Stimulated activated CD8-positive, alpha-beta memory T cell treated with anti-CD3 and anti-CD28 coated beads, Interleukin-4, amount 100 ng/mL, for 1 hour (primary cell): ENCODE results near the gene TFDP2.
"Not testable (repeated sequence)": the region's sequence is repeated elsewhere in the genome, so short reads cannot be mapped to it uniquely, and the experiment has no call there.

Experiments used
- DNase-seq, 2 donors: peaks; one replicate each; pipeline ENCODE4 v3.0.0-alpha.2; 2020; ENCODE audit warnings: low read depth in 2 of 2, low spot score in 1 of 2

The TFDP2 gene

DNA sequence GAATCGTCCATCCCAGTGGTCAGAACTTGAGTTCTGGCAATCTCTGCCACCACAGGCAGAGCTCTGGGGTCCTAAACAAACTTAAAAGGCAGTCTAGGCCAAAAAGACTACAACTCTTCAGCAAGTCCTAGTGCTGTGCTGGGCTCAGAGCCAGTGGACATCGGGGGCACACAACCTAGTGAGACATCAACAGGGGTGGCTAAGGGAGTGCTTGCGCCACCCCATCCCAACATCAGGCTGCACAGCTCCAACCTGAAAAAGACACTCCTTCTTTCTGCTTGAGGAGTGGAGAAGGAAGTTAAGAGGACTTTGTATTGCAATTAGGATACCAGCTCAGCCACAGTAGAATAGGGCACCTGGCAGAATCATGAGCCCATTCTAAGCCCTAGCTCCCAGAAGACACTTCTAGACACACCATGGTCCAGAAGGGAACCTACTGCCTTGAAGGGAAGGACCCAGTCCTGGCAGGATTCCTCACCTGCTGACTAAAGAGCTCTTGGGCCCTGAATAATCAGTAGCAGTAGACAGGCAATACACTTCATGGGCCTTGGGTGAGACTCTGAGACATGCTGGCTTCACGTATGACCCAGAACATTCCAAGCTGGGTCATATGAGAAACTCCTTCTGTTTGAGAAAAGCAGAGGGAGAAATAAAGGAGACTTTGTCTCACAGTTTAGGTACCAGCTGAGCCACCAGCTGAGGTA, 72.0 kb downstream of the TFDP2 start:
- DNase-seq = no peak

DNA sequence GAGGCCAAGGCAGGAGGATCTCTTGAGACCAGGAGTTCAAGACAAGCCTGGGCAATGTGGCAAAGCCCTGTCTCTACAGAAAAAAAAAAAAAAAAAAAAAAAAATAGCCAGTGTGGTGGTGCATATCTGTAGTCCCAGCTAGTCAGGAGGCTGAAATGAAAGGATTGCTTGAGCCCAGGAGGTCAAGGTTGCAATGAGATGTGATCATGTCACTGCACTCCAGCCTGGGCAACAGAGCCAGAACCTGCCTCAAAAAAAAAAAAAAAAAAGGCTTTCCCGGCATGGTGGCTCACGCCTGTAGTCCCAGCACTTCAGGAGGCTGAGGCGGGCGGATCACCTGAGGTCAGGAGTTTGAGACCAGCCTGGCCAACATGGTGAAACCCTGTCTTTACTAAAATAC, 73.7 kb downstream of the TFDP2 start:
- not testable (repeated sequence) for DNase-seq

DNA sequence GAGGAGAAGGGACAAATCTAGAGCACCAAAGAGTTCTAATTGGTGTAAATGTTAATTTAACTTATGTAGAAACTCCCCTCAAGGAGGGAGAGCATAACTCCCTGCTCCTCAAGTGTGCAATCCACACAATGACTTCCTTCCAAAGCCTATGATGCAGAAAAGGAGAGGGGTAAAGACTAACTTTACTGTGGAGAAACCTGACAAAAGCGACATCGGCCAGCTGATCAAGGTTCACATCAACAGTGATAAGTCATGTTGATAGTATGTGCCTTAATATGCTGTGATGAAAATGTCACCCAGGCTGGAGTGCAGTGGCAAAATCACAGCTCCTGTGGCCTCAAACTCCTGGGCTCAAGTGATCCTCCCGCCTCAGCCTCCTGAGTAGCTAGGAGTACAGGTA, 76.5 kb downstream of the TFDP2 start:
- DNase-seq = no peak

DNA sequence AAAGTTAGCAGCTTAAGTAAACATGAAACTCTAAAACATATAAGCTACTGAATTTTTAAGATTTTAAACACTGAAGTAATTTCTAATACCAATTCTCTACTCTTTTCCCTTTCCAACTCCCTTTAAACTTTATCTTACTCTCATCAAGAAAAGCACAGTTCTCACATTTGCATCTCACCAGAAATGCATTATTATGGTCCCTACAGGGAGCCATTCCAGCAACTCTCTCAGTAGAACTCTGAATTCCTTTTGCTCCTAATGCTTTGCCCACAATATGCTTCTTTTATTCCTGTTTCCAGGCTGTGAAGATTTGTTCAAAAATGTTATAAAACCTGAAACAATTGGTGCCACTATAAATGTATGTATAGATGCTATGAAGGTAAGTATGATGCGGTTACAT, 83.4 kb downstream of the TFDP2 start:
- DNase-seq = no peak

DNA sequence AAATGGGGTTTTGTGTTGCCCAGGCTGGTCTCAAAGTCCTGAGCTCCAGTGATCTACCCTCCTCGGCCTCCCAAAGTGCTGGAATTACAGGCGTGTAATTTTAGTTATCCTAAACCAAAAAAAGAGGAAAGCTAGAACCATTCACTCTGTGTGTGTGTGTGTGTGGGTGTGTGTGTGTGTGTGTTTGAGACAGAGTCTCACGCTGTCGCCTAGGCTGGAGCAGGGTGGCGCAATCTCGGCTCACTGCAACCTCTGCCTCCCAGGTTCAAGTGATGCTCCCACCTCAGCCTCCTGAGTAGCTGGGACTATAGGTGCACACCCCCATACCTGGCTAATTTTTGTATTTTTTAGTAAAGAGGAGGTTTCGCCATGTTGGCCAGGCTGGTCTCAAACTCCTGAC, 84.0 kb downstream of the TFDP2 start:
- no peak for DNase-seq

DNA sequence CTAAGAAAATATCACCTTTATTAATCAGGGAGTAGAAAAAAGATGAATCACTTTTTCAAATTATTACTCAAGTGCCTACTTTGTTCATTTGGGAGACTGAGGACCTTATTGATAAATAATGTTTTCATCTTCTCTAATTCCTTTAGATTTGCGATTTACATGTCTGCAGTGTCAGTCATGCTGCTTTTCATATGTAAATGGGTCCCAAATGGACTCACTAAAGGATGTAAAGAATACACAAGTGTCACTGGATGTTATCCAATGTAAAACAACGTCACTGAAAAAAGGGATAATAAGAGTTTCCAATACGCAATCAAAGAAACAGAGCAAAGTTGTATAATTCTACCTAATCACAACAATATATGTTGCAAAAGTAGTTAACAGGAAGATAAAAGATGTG, 84.9 kb downstream of the TFDP2 start:
- no peak for DNase-seq

DNA sequence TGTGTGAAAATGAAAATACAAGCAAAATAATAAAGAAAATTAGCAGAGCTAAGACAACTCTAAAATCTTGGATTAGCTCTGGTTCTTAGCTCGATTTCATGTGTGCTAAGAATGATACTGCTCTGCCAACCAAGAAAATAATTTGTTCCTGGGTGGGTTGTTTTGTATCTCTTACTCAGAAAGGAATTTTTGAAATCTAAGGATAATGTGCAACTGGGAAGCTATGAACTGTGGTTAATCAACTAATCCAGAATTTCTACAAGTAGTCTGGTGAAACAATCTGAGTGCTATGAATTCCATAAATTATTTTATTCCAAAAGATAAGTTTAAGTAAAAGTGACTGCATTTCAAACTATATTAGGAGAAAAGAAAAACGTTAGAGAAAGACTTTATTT, 92.0 kb downstream of the TFDP2 start:
- DNase-seq = no peak

DNA sequence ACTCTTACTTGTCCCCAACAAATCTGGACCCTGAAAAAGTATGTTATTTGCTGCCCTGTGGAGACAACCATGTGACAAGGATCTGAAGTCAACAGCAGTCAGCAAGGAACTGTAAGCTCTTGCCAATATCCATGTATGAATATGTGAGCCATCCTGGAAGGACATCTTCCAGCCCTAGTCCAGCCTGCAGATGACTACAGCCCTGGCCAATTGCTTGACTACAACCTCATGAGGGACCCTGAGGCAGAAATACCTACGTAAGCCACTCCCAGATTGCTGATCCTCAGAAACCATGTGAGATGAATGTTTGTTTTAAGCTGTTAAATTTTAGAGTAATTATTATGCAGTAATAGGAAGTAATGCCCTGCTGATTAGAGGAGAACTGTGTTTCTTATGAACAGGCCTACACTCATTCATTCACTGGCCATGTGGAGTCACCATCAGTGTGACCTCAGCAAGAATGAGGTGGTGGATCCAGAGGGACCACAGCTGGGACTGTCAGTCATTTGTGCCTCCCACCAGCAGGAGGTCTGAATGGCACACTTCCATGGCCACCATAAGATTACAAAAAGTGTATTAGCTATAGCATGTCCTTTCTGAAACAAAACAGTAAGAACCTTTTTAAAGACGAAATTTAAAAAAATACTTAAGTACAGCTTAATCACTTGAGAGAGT, 92.6 kb downstream of the TFDP2 start:
- no peak for DNase-seq

DNA sequence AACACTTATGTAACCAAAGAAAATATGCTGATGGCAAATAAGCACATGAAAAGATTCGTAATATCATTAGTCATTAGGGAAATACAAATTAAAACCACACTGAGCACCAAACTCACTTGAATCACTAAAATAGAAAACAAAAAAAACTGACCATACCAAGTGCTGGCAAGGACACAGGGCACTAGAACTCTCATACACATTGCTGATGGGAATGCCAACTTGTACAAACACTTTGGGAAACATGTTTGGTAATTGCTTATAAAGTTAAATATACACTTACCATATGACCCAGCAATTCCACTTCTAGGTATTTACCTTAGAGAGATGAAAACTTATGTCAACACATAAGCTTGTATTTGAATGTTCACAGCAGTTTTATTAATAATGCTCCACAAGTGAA, 95.5 kb downstream of the TFDP2 start:
- DNase-seq = no peak

DNA sequence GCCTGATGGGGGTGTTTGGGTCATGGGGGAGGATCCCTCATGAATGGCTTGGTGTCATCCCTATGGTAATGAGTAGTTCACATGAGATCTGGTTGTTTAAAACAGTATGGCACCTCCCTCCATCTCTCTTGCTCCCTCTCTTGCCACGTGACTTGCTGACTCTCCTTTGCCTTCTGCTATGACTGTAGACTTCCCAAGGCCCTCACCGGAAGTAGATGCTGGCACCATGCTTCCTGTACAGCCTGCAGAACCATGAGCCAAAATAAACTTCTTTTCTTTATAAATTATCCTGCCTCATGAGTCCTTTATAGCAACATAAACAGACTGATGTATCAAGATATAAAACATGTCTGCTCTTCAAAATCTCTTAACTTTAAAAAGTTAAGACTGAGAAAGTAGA, 96.1 kb downstream of the TFDP2 start:
- DNase-seq = no peak

DNA sequence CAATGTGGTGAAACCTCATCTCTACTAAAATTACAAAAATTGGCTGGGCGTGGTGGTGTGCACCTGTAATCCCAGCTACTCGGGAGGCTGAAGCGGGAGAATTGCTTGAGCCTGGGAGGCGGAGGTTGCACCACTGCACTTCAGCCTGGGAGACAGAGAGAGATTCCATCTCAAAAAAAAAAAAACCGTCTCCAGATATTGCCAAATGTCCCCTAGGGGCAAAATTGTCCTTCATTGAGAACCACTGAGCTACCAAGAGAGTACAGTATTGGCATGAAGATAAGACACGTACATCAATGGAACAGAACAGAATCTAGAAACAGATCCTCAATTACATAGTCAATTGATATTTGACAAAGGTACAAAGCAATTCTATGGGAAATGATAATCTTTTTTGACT, 98.0 kb downstream of the TFDP2 start:
- no peak for DNase-seq

DNA sequence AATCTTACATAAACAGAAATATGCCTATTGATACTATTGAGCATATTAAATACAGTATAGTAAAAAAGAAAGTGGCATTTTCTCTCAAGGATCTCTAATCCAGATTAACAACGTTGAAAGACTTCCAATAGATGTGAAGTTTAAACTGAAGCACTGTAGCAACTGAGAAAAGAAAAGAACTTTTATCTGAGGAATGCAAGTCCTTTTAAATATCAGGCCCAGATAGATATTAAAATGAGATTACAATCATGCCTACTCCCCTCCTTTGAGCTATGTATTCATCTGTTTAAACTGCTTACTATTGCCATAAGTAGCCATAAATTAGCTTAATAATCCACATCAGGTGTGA, 102.3 kb downstream of the TFDP2 start:
- DNase-seq = no peak

DNA sequence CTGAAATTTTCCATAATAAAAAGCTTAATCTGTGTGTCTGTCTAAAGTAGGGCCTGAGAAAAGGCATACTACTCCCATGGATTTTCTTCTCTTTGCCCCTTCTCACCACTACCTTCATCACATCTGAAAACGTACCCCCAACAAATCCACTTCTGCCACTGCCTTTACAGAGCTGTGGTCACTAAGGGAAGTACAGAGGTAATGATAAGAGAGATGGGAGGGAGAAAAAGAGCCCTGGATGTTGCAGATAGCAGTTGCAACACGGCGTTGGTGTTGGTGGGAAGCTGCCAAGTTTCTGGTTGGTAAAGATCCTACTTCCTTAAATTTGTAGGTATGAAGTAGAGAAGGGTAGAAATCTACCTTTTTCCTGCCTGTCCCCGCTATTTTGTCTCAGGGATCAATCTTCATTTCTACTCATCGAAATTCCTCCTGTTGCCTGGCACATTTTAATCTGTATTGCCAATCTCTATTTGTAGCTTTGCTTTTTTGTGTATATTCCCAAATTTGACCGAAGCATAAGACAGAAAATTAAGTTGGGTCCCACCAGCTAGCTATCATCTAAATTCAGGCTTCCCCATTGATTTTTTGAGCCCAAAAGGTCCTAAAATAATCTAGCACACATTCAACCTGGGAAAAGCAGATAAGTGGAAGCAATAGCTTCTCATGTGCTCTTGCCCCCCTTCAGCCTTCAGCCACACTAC, 102.9 kb downstream of the TFDP2 start:
- no peak for DNase-seq

DNA sequence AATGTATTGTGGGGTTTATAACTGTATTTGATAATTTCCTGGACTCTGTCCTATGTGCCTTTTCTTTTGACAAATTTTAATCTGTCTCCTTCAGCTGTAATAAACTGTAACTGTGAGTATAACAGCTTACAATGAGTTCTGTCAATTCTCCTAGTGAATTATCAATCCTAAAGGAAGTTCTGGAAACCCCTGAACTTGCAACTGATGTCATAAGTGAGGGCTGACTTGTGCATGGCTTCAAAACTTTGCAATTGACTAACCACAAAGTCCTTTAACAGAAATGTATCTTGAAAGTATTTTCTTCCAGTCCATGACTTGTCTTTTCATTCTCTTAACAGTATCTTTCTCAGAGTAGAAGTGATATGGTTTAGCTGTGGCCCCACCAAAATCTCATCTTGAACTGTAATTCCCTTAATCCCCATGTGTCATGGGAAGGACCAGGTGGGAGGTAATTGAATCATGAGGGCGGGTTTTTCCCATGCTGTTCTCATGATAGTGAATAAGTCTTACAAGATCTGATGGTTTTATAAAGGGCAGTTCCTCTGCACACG, 108.3 kb downstream of the TFDP2 start:
- no peak for DNase-seq

DNA sequence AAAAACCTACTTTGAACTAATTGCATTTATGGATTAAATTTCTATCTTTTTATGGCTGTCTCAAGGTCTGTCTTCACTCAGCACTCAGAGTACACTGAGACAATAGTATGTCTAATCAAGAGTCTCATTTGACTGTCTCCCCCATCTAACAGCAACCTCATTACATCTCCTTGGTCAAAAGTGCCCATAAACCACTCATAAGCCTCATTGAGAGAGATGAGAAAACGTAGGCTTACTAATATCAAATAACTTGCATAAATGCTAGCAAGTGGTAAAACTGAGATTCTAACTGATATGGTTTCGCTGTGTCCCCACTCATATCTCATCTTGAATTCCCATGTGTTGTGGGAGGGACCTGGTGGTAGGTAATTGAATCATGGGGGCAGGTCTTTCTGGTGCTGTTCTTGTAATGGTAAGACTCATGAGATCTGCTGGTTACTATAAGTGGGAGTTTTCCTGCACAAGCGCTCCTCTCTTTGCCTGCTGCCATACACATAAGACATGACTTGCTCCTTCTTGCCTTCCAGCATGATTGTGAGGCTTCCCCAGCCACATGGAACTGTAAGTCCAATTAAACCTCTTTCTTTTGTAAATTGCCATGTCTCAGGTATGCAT, 113.9 kb downstream of the TFDP2 start:
- no peak for DNase-seq

DNA sequence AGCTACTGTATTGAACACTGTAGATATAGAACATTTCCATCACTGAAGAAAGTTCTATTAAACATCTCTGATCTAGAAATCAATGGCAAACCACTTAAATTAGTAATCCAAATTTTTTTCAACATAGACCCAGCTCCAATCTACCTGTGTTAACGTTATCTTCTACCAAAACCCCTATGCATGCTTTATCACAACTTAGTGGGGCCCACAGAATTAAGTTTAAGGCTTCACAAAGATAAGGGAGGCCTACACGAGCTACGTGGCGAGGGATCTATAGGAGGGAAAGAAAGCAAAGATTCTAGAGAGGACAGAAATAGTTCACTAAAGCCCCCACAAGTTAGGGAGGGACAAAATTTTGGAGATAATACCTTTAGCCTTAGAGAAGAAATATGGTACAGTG, 116.1 kb downstream of the TFDP2 start:
- DNase-seq = no peak

DNA sequence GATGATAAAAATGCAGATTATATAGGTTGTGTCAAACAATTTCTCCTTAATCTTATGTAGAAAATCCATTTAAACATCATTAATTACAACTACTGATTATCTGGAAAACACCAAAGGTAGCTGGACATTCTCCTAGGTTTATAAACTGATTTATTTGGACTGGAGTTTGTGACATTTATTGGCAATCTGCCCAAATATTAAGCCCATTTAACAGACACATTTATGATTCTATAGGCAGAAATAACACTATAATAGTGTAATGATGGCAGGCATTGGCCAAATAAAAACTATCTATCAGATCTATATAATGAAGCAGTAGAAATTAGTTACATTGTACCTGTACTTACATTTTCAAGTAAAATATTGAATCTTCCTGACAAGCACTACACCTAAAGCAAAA, 117.8 kb downstream of the TFDP2 start:
- no peak for DNase-seq

DNA sequence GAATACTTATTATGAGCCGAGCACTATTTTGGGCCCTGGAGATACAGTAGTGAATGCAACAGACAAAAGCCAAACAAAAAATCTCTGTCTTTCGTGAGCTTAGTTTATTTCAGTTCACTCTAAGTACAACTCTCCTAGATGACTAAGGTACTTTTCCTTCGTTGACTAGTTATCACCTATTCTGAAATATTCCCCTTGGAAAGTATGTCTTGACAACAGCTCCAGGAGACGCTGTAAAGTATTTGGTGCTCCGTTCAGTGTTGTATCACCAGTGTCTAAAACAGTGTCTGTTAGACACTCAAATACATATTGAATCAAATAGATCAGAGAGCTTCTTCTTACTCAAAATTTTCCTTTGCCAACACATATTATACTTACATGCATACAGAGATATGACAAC, 119.6 kb downstream of the TFDP2 start:
- DNase-seq = no peak

DNA sequence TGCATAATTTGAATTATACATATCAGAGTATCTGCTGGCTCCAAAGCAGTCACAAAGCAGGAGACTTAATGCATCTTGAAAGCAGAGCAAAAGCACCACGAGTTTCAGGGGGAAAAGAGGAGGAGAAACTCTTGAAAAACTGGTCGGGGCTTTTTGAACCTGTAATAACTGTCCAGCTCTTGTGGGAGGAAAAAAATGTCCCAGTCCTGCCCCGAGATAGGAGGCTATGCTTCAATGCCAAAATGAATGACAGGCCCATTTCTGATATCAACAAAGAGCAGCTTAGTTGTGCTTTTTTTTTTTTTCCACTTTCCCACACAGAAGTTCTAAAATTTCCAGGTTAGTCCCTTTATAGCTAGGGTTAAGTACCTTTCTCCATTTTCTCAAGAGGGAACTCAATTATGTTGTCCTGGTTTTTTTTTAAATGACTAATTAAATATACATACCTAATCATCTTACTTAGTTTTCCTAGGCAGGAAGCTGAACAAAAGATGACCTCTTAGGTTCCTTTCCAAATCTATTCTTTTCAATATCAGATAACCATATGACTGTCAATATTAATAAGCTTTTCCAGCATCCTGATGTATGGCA, 120.2 kb downstream of the TFDP2 start:
- DNase-seq = no peak

DNA sequence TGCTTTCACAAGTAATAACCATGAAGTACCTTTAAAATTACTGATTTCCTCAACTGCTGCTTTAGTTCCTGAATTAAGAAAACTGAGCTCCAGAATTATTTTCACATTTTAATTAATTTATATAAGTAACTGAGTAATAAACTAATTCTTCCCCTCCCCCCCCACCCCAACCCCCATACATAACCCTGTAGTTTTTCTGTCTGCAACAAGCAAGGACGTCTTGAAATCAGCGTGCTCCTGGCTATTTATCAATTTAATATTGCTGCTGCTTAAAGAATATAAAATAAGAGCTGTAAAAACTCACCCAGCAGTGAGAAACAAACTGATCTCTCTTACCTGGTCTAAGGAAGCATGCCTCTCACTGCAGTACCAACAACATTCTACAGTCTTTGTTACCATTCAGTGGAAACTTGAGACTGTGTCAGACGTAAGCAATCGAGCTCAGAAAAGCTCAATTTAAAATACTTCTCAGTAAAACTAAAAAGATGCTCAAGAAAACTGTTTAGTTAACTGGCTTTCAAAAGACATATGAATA, 121.0 kb downstream of the TFDP2 start:
- DNase-seq = no peak

DNA sequence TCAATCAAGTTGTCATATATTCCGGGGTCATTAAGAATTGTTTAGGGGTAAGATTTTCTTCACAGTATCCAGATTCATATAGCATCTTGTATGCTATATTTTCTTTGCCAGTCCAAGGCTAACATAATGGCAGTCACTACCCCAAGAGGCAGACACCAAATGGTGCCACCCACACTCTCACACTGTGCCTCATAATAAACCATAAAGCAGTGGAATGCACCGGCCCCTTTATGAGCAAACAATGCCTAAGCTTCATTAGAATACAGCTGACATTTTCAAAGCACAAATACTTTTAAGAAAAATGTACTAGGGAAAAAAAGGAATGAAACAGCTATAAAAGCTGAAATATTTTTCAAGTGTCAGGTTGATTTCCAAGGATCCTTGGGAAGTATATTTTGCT, 121.6 kb downstream of the TFDP2 start:
- no peak for DNase-seq
